K562 (cell line): Measurements from ENCODE around the gene MGAT4D.

ENCODE experiments used
- ARID4B ChIP-seq: sonication (generic); formaldehyde crosslinking; IDR thresholded peaks from 2 replicates; pipeline ENCODE4 v1.8.0; 2022; ENCODE audit warnings: mild to moderate bottlenecking, missing genetic modification reagents
- ATF7 ChIP-seq: fragments of 450-650 bp; IDR thresholded peaks from 2 replicates; pipeline ENCODE4 v1.7.1; 2014; ENCODE audit warnings: mild to moderate bottlenecking, moderate library complexity
- EZH2 ChIP-seq: IDR thresholded peaks from 2 replicates; pipeline ENCODE4 v1.6.1; 2012; ENCODE audit warnings: low read depth, mild to moderate bottlenecking, inconsistent platforms, low read length, borderline replicate concordance
- MAFK ChIP-seq: IDR thresholded peaks from 2 replicates; pipeline ENCODE4 v1.6.1; 2011; ENCODE audit warnings: low read length, improper control_type of control experiment
- NR2F6 ChIP-seq: fragments of 450-650 bp; formaldehyde crosslinking; IDR thresholded peaks from 2 replicates; pipeline ENCODE4 v1.4.0; 2020; ENCODE audit warnings: mild to moderate bottlenecking
- POLR2B ChIP-seq: fragments of 450-650 bp; IDR thresholded peaks from 2 replicates; pipeline ENCODE4 v1.6.1; 2018; ENCODE audit warnings: low read depth; ENCODE audit not compliant: partially characterized antibody
- PTTG1 ChIP-seq: fragments of 450-650 bp; IDR thresholded peaks from 2 replicates; pipeline ENCODE4 v1.6.1; 2016; ENCODE audit warnings: low read depth, mild to moderate bottlenecking, missing genetic modification characterization, missing compliant biosample characterization
- RFX7 ChIP-seq: fragments of 250-450 bp; sonication (Bioruptor Pico); IDR thresholded peaks from 2 replicates; pipeline ENCODE4 v1.5.1; 2021; ENCODE audit warnings: mild to moderate bottlenecking
- TF ChIP-seq, protein P1 (sequence below), 3 experiments: IDR thresholded peaks in 2 of 3; conservative IDR thresholded peaks in 1 of 3; 2 replicates each; pipeline ENCODE4 v1.5.1; 2011 to 2012; ENCODE audit warnings: low read length in 3 of 3, mild to moderate bottlenecking in 3 of 3, control low read depth in 2 of 3, improper control_type of control experiment in 1 of 3, inconsistent platforms in 1 of 3, low read depth in 1 of 3, mixed read lengths in 1 of 3, moderate library complexity in 1 of 3; ENCODE audit not compliant: insufficient read depth in 2 of 3

GRCh38 chr4:140466146-140466545 lies 31.9 kb downstream of the MGAT4D start:
- TF ChIP-seq, protein P1, sequence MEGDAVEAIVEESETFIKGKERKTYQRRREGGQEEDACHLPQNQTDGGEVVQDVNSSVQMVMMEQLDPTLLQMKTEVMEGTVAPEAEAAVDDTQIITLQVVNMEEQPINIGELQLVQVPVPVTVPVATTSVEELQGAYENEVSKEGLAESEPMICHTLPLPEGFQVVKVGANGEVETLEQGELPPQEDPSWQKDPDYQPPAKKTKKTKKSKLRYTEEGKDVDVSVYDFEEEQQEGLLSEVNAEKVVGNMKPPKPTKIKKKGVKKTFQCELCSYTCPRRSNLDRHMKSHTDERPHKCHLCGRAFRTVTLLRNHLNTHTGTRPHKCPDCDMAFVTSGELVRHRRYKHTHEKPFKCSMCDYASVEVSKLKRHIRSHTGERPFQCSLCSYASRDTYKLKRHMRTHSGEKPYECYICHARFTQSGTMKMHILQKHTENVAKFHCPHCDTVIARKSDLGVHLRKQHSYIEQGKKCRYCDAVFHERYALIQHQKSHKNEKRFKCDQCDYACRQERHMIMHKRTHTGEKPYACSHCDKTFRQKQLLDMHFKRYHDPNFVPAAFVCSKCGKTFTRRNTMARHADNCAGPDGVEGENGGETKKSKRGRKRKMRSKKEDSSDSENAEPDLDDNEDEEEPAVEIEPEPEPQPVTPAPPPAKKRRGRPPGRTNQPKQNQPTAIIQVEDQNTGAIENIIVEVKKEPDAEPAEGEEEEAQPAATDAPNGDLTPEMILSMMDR (IDR thresholded peaks at IDR 0.05 in 2 of 3, conservative IDR thresholded peaks at IDR 0.05 in 1 of 3; ENCODE audit: insufficient read depth in 2 of 3, low read depth in 1 of 3, low read length in 3 of 3) = no peak
- no peak for TF ChIP-seq RFX7 (CRISPR knock-in tag)
- TF ChIP-seq NR2F6 (CRISPR knock-in tag) = no peak
- TF ChIP-seq PTTG1 (tag) = no peak
- no peak for TF ChIP-seq MAFK
- no peak for TF ChIP-seq POLR2B
- TF ChIP-seq ARID4B (CRISPR knock-in tag) = no peak
- TF ChIP-seq EZH2 = no peak
- TF ChIP-seq ATF7 = no peak
